Ascending aorta (tissue), 2 donors: ENCODE results near the gene ACBD6. TPM values are rescaled to one million over a fixed set of nuclear protein-coding genes. Genes with fewer than 3 reads are reported as not detected.

Source experiments
- DNase-seq, 2 donors: peaks; one replicate each; pipeline ENCODE4 v3.0.0-alpha.2; 2019; ENCODE audit warnings: low spot score in 2 of 2
- H3K27ac ChIP-seq, 2 donors: fragments of 200-600 bp; sonication (generic); one replicate each; pipeline ENCODE4 v1.5.1; 2016 to 2017; ENCODE audit warnings: mild to moderate bottlenecking in 1 of 2
- H3K27me3 ChIP-seq: fragments of 200-600 bp; sonication (generic); one replicate; pipeline ENCODE4 v1.5.1; 2017
- H3K36me3 ChIP-seq, 2 donors: fragments of 200-600 bp; sonication (generic); one replicate each; pipeline ENCODE4 v1.5.1; 2016
- H3K4me1 ChIP-seq, 2 donors: fragments of 200-600 bp; sonication (generic); one replicate each; pipeline ENCODE4 v1.5.1; 2016 to 2017; ENCODE audit warnings: mild to moderate bottlenecking in 1 of 2
- H3K4me3 ChIP-seq, 2 donors: fragments of 200-600 bp; sonication (generic); one replicate each; pipeline ENCODE4 v1.5.1; 2016 to 2017; ENCODE audit warnings: mild to moderate bottlenecking in 1 of 2
- H3K9me3 ChIP-seq, 2 donors: fragments of 200-600 bp; sonication (generic); one replicate each; pipeline ENCODE4 v1.5.1; 2016
- CTCF ChIP-seq, 3 experiments: fragments of 200-600 bp in 2 of 3; fragments of 450-650 bp in 1 of 3; sonication (generic) in 2 of 3; IDR thresholded peaks; one replicate each; pipeline ENCODE4 v1.5.1; 2016 to 2019; ENCODE audit warnings: antibody characterized with exemption in 3 of 3, mild to moderate bottlenecking in 1 of 3, moderate library complexity in 1 of 3
- intact Hi-C: fragments of 100-400 bp; cut with DNase I; formaldehyde crosslinking; loops from one replicate; pipeline ENCODE4 v1.15.1; 2023
- total RNA-seq: library from RNA; depleted of rRNA; stranded (reverse); fragments of >200 nt; gene quantifications from one replicate; pipeline ENCODE4 v1.1.0, GENCODE V29; 2016

ACBD6 gene
- total RNA-seq, 1 donor from 2014 or later = 67.7 TPM

- peaks cover 5 to 30% of the 10 kb centered on the region in 2 donors for H3K36me3 ChIP-seq
Observed at GRCh38 chr1:180488661-180489060, 13.7 kb downstream of the ACBD6 start.

GRCh38 chr1:180486092-180486491 is 16.3 kb downstream of the ACBD6 start:
- no peaks in the 10 kb centered on the region for H3K4me1 ChIP-seq
- no peak for TF ChIP-seq CTCF (IDR thresholded peaks at IDR 0.05)
- H3K9me3 ChIP-seq = no peaks in the 10 kb centered on the region
- intact Hi-C loops = no loop called here
- no peak for DNase-seq
- no peak overlapping the region for H3K4me3 ChIP-seq
- H3K36me3 ChIP-seq = peaks cover 5 to 18% of the 10 kb centered on the region in 2 donors
- H3K27ac ChIP-seq = no peak overlapping the region
- no peaks in the 10 kb centered on the region for H3K27me3 ChIP-seq

More at GRCh38 chr1:180488661-180489060, 13.7 kb downstream of the ACBD6 start:
- DNase-seq = no peak
- H3K4me3 ChIP-seq = no peak overlapping the region
- TF ChIP-seq CTCF (IDR thresholded peaks at IDR 0.05) = no peak
- H3K27me3 ChIP-seq = no peaks in the 10 kb centered on the region
- H3K27ac ChIP-seq = no peak overlapping the region
- intact Hi-C loops = no loop called here
- no peaks in the 10 kb centered on the region for H3K4me1 ChIP-seq
- H3K9me3 ChIP-seq = no peaks in the 10 kb centered on the region

- no peak for DNase-seq
- no peaks in the 10 kb centered on the region for H3K27me3 ChIP-seq
- H3K4me3 ChIP-seq = no peak overlapping the region
- H3K27ac ChIP-seq = no peak overlapping the region
- H3K4me1 ChIP-seq = no peaks in the 10 kb centered on the region
- intact Hi-C loops = loop anchor here (5.0 kb wide), 2 partner anchors 297 to 777 kb away; no protein-coding TSS in a partner anchor
- H3K36me3 ChIP-seq = peaks cover 8 to 18% of the 10 kb centered on the region in 2 donors
- no peak for TF ChIP-seq CTCF (IDR thresholded peaks at IDR 0.05)
- H3K9me3 ChIP-seq = no peaks in the 10 kb centered on the region
Observed at GRCh38 chr1:180484490-180484889, 17.9 kb downstream of the ACBD6 start.

- Histone ChIP-seq H3K4me3 (no peak overlapping the region), H3K27me3 (no peaks in the 10 kb centered on the region), H3K9me3 (no peaks in the 10 kb centered on the region), H3K36me3 (peaks cover 4 to 19% of the 10 kb centered on the region in 2 donors), H3K27ac (no peak overlapping the region), H3K4me1 (no peaks in the 10 kb centered on the region)
- intact Hi-C loops = loop anchor here (5.0 kb wide), 2 partner anchors 295 to 775 kb away; no protein-coding TSS in a partner anchor
- TF ChIP-seq CTCF (IDR thresholded peaks at IDR 0.05) = peak; percentile 35 to 71 (median 71)
- DNase-seq = no peak
Observed at GRCh38 chr1:180482425-180483275, 19.7 kb downstream of the ACBD6 start.

GRCh38 chr1:180470031-180470430 is 32.3 kb downstream of the ACBD6 start:
- no peak overlapping the region for H3K4me3 ChIP-seq
- no peak for DNase-seq
- no peaks in the 10 kb centered on the region for H3K36me3 ChIP-seq
- H3K27ac ChIP-seq = no peak overlapping the region
- H3K9me3 ChIP-seq = no peaks in the 10 kb centered on the region
- intact Hi-C loops = no loop called here
- no peaks in the 10 kb centered on the region for H3K27me3 ChIP-seq
- no peak for TF ChIP-seq CTCF (IDR thresholded peaks at IDR 0.05)
- no peaks in the 10 kb centered on the region for H3K4me1 ChIP-seq
